Hepatocyte (in vitro differentiated cells): ENCODE data around the gene HEATR3. TPM values are rescaled to one million over a fixed set of nuclear protein-coding genes. Genes with fewer than 3 reads are reported as not detected.
A peak's percentile ranks its signal among the peaks of the same experiment; 100 is the strongest.

Experiments used
- DNase-seq: peaks from one replicate; pipeline ENCODE4 v3.0.0-alpha.2; 2016; ENCODE audit warnings: low spot score
- H2AFZ ChIP-seq: fragments of 200-600 bp; sonication (generic); 2 replicates; pipeline ENCODE4 v1.6.0; 2016; ENCODE audit warnings: antibody characterized with exemption, mild to moderate bottlenecking
- H3K27ac ChIP-seq: fragments of 200-600 bp; sonication (generic); 2 replicates; pipeline ENCODE4 v1.5.1; 2016; ENCODE audit warnings: mild to moderate bottlenecking
- H3K27me3 ChIP-seq: fragments of 200-600 bp; sonication (generic); 2 replicates; pipeline ENCODE4 v1.6.1; 2016
- H3K36me3 ChIP-seq: fragments of 200-600 bp; sonication (generic); replicated peaks from 2 replicates; pipeline ENCODE4 v1.5.1; 2016; ENCODE audit warnings: low read depth; ENCODE audit not compliant: insufficient read depth
- H3K4me1 ChIP-seq: fragments of 200-600 bp; sonication (generic); 2 replicates; pipeline ENCODE4 v1.5.1; 2016; ENCODE audit warnings: mild to moderate bottlenecking, moderate library complexity; ENCODE audit not compliant: insufficient read depth
- H3K4me2 ChIP-seq: fragments of 200-600 bp; sonication (generic); 2 replicates; pipeline ENCODE4 v1.6.0; 2016
- H3K4me3 ChIP-seq: fragments of 200-600 bp; sonication (generic); 2 replicates; pipeline ENCODE4 v1.5.1; 2016; ENCODE audit warnings: mild to moderate bottlenecking
- H3K79me2 ChIP-seq: fragments of 200-600 bp; sonication (generic); 2 replicates; pipeline ENCODE4 v1.6.0; 2017; ENCODE audit warnings: mild to moderate bottlenecking
- H3K9me2 ChIP-seq: fragments of 200-600 bp; sonication (generic); replicated peaks from 2 replicates; pipeline ENCODE4 v1.6.0; 2017; ENCODE audit warnings: mild to moderate bottlenecking; ENCODE audit not compliant: insufficient read depth
- H3K9me3 ChIP-seq: fragments of 200-600 bp; sonication (generic); 2 replicates; pipeline ENCODE4 v1.5.1; 2016; ENCODE audit warnings: low read depth, mild to moderate bottlenecking
- H4K20me1 ChIP-seq: fragments of 200-600 bp; sonication (generic); 2 replicates; pipeline ENCODE4 v1.6.0; 2016; ENCODE audit warnings: mild to moderate bottlenecking; ENCODE audit not compliant: insufficient read depth, poor library complexity, severe bottlenecking
- CTCF ChIP-seq: fragments of 200-600 bp; sonication (generic); IDR thresholded peaks from 2 replicates; pipeline ENCODE4 v1.5.1; 2016; ENCODE audit warnings: antibody characterized with exemption, mild to moderate bottlenecking; ENCODE audit not compliant: poor library complexity
- EZH2 ChIP-seq: fragments of 200-600 bp; sonication (generic); IDR thresholded peaks from 2 replicates; pipeline ENCODE4 v1.6.1; 2016; ENCODE audit warnings: antibody characterized with exemption, mild to moderate bottlenecking, borderline replicate concordance
- EZH2phosphoT487 ChIP-seq: fragments of 200-600 bp; sonication (generic); IDR thresholded peaks from one replicate; pipeline ENCODE4 v1.6.1; 2018; ENCODE audit warnings: antibody characterized with exemption, mild to moderate bottlenecking, low read depth, moderate library complexity; ENCODE audit not compliant: unreplicated experiment, severe bottlenecking
- WGBS: methylation state at CpG from one replicate; pipeline ENCODE4 v1.1.6; 2016; ENCODE audit warnings: low lambda C conversion rate; ENCODE audit errors: missing lambda C conversion rate; 5-methylcytosine and 5-hydroxymethylcytosine counted together
- polyA plus RNA-seq: library from polyadenylated mRNA; unstranded; fragments of >200 nt; fragmentation: Nextera tagmentation; extraction: Ambion mirVana; gene quantifications from 2 replicates; pipeline ENCODE4 v1.2.1, GENCODE V29; 2016
- total RNA-seq: library from RNA; depleted of rRNA; stranded (reverse); fragments of >200 nt; gene quantifications from 2 replicates; pipeline ENCODE4 v1.2.3, GENCODE V29; 2014

The HEATR3 gene
- total and polyA plus RNA-seq, 2 experiments from 2014 or later = 3.8 to 16.8 TPM

GRCh38 chr16:50023641-50024040 lies 42.1 kb upstream of the HEATR3 start:
- Histone ChIP-seq H3K9me3 (no peaks in the 10 kb centered on the region), H3K79me2 (peaks cover 33% of the 10 kb centered on the region), H4K20me1 (peaks cover 5% of the 10 kb centered on the region), H3K4me1 (peaks cover 8% of the 10 kb centered on the region), H3K36me3 (no peaks in the 10 kb centered on the region), H3K27me3 (no peaks in the 10 kb centered on the region), H3K27ac (no peak overlapping the region), H3K9me2 (no peaks in the 10 kb centered on the region), H3K4me3 (no peak overlapping the region), H2AFZ (no peak overlapping the region), H3K4me2 (no peak overlapping the region)
- WGBS = 33% methylated on average over 4 of the region's 4 CpGs
- TF ChIP-seq EZH2 (no peak), EZH2phosphoT487 (no peak), CTCF (no peak)
- no peak for DNase-seq

GRCh38 chr16:50024207-50024606 lies 41.6 kb upstream of the HEATR3 start:
- peak overlapping the region; percentile 33 for H2AFZ ChIP-seq
- no peaks in the 10 kb centered on the region for H3K27me3 ChIP-seq
- no peaks in the 10 kb centered on the region for H3K36me3 ChIP-seq
- H3K4me1 ChIP-seq = peaks cover 8% of the 10 kb centered on the region
- DNase-seq = no peak
- H3K9me2 ChIP-seq = no peaks in the 10 kb centered on the region
- TF ChIP-seq CTCF (no peak), EZH2phosphoT487 (no peak), EZH2 (no peak)
- H3K4me3 ChIP-seq = no peak overlapping the region
- peaks cover 39% of the 10 kb centered on the region for H3K79me2 ChIP-seq
- H3K9me3 ChIP-seq = no peaks in the 10 kb centered on the region
- peaks cover 5% of the 10 kb centered on the region for H4K20me1 ChIP-seq
- H3K4me2 ChIP-seq = peak overlapping the region; percentile 67
- H3K27ac ChIP-seq = no peak overlapping the region
- WGBS = 89% methylated on average over 11 of the region's 11 CpGs

GRCh38 chr16:50024684-50025536 lies 40.9 kb upstream of the HEATR3 start, which contains the start of gene CNEP1R1:
Gene CNEP1R1, plus strand, starts transcription at chr16:50025225. Its CDS starts 91 bp downstream, at chr16:50025316.
- 1% methylated on average over 49 of the region's 65 CpGs for whole genome bisulfite sequencing
- Histone ChIP-seq H3K4me3 (peak within 1 kb of the TSS; percentile 95), H3K27me3 (no peaks in the 10 kb centered on the region), H3K9me3 (no peaks in the 10 kb centered on the region), H3K36me3 (no peaks in the 10 kb centered on the region), H2AFZ (peak within 1 kb of the TSS; percentile 66), H3K4me2 (peak within 1 kb of the TSS; percentile 87), H3K4me1 (peaks cover 8% of the 10 kb centered on the region), H3K9me2 (no peaks in the 10 kb centered on the region), H4K20me1 (peaks cover 5% of the 10 kb centered on the region), H3K27ac (peak within 1 kb of the TSS; percentile 58), H3K79me2 (peaks cover 45% of the 10 kb centered on the region)
- peak; percentile 97 for DNase-seq
- TF ChIP-seq CTCF (peak; percentile 99), EZH2phosphoT487 (no peak)
